Stimulated activated CD4-positive, alpha-beta T cell treated with anti-CD3 and anti-CD28 coated beads, Interleukin-2, amount 100 ng/mL, for 24 hours (primary cell): ENCODE measurements around the gene PCAT7.
A peak's percentile ranks its signal among the peaks of the same experiment; 100 is the strongest.
"Not testable (repeated sequence)": the region's sequence is repeated elsewhere in the genome, so short reads cannot be mapped to it uniquely, and the experiment has no call there.

Experiments
- DNase-seq, 2 donors: peaks; one replicate each; pipeline ENCODE4 v3.0.0-alpha.2; 2020

PCAT7 gene

GRCh38 chr9:94554439-94555331 lies at the start of gene PCAT7:
PCAT7 (plus strand) TSS chr9:94555083.
- DNase-seq, result peak; percentile 26 to 49

- DNase-seq, result not testable (repeated sequence)
Measured at GRCh38 chr9:94506370-94506769, 48.5 kb upstream of the PCAT7 start.

GRCh38 chr9:94507531-94508258 lies 47.2 kb upstream of the PCAT7 start:
- DNase-seq, result no peak

- DNase-seq, result no peak
Measured at GRCh38 chr9:94511134-94511954, 43.5 kb upstream of the PCAT7 start.

- DNase-seq, result no peak
Measured at GRCh38 chr9:94511955-94512265, 43.0 kb upstream of the PCAT7 start.

- DNase-seq, result no peak
Measured at GRCh38 chr9:94514722-94515121, 40.2 kb upstream of the PCAT7 start.

GRCh38 chr9:94517254-94517653 lies 37.6 kb upstream of the PCAT7 start:
- no peak for DNase-seq

- no peak for DNase-seq
Measured at GRCh38 chr9:94525396-94526035, 29.4 kb upstream of the PCAT7 start.

GRCh38 chr9:94526271-94526670 lies 28.6 kb upstream of the PCAT7 start:
- no peak for DNase-seq

GRCh38 chr9:94526951-94527350 lies 27.9 kb upstream of the PCAT7 start:
- DNase-seq, result no peak

GRCh38 chr9:94528886-94529285 lies 26.0 kb upstream of the PCAT7 start:
- no peak for DNase-seq

GRCh38 chr9:94533155-94533554 lies 21.7 kb upstream of the PCAT7 start:
- no peak for DNase-seq

GRCh38 chr9:94533601-94534000 lies 21.3 kb upstream of the PCAT7 start:
- no peak for DNase-seq

- DNase-seq, result no peak
Measured at GRCh38 chr9:94534901-94535300, 20.0 kb upstream of the PCAT7 start.

- DNase-seq, result no peak
Measured at GRCh38 chr9:94538908-94539307, 16.0 kb upstream of the PCAT7 start.

- DNase-seq, result not testable (repeated sequence)
Measured at GRCh38 chr9:94544335-94544734, 10.5 kb upstream of the PCAT7 start.

- DNase-seq, result no peak
Measured at GRCh38 chr9:94545940-94546339, 8.9 kb upstream of the PCAT7 start.

- no peak for DNase-seq
Measured at GRCh38 chr9:94553029-94553938, 1.6 kb upstream of the PCAT7 start.

GRCh38 chr9:94554078-94554438 lies 825 bp upstream of the PCAT7 start:
- no peak for DNase-seq

- no peak for DNase-seq
Measured at GRCh38 chr9:94557376-94557775, 2.5 kb downstream of the PCAT7 start.

GRCh38 chr9:94560237-94560636 lies 5.4 kb downstream of the PCAT7 start:
- no peak for DNase-seq

GRCh38 chr9:94563548-94563947 lies 8.7 kb downstream of the PCAT7 start:
- no peak for DNase-seq
